T-helper 22 cell (primary cell): ENCODE measurements around the gene SLC22A1.
"Not testable (repeated sequence)": the region's sequence is repeated elsewhere in the genome, so short reads cannot be mapped to it uniquely, and the experiment has no call there.

Source experiments
- DNase-seq: peaks from one replicate; pipeline ENCODE4 v3.0.0-alpha.2; 2020; ENCODE audit warnings: low read depth

SLC22A1 gene

DNA sequence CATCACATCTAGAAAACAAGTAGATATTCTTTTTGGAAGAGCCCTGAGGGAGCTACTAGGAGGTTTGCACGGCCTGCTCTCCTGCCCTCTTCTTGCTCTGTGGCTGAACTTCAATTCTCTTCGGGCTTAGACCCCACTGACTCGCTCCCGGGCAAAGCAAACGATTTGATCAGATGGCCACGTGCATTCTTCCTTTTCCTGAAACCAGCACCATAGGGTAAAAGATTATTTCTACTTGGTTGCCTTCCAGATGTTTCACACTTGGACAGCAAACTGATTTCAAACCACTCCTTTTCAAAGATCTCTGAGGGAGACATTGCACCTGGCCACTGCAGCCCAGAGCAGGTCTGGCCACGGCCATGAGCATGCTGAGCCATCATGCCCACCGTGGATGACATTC is at the start of gene SLC22A1:
SLC22A1 (plus strand) TSS at position 258 of the 400 bp plus-strand sequence; CDS start at position 379, 121 bp downstream.
- DNase-seq: no peak

GRCh38 chr6:160073272-160073671 is 48.3 kb upstream of the SLC22A1 start:
- no peak for DNase-seq

DNA sequence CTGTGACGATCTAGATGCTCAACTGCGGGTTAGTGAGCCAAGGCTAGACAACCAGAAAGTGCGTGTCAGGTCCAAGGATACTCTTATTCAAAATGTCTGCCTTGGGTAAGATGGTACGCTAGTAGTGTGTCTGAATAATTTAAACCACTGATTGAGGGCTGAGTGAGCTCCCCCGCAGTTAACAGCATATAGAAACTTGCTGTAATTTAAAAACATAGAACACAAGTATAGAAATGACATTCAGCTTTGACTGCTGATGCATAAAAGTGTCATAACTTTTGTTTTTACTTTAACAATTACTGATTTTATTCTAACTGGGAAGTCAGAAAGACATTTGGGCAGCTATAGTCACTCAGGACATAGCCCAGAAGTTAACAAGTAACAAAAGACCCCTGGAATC is 45.6 kb upstream of the SLC22A1 start:
- DNase-seq: no peak

- DNase-seq: no peak
Observed at GRCh38 chr6:160077024-160077423, 44.6 kb upstream of the SLC22A1 start.

DNA sequence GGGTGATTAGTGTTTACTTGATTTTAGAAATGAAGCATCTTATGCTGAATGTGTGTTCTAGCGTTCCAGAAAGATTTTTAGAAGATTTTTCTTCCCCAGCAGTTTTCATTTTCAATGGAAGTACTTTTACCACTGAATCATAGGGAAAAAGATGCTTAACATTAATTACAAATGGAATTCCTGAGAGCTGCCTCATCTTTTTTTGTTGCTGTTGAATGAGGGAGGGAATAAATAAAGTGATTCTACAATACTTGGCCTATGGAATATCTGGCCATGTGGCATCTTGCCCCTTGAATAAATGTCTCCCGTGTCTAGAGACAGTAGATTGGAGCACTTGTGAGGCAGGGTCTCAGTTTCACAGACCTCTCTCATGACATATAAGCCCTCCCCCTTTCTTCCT is 44.1 kb upstream of the SLC22A1 start:
- no peak for DNase-seq

- DNase-seq: no peak
Observed at GRCh38 chr6:160078883-160079685, 42.5 kb upstream of the SLC22A1 start.

- no peak for DNase-seq
Observed at GRCh38 chr6:160079686-160080043, 42.0 kb upstream of the SLC22A1 start.

GRCh38 chr6:160080097-160080496 is 41.5 kb upstream of the SLC22A1 start:
- no peak for DNase-seq

DNA sequence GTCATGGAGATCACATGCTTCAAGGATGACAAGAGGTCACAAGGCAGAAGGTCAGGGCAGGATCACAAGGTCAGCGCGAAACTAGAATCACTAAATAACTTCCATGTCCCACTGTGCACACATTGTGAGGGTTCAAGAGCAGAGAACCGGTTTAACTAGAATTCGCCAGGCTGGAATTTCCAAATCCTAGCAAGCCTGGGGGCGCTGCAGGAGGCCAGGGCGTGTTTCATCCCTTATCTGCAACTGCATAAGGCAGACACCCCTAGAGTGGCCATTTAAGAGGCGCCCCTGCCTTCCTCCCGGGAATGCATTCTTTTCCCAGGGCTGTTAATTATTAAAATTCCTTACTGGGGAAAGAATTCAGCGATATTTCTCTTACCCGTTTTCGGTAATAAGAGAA is 40.2 kb upstream of the SLC22A1 start:
- no peak for DNase-seq

GRCh38 chr6:160082627-160083026 is 39.0 kb upstream of the SLC22A1 start:
- no peak for DNase-seq

DNA sequence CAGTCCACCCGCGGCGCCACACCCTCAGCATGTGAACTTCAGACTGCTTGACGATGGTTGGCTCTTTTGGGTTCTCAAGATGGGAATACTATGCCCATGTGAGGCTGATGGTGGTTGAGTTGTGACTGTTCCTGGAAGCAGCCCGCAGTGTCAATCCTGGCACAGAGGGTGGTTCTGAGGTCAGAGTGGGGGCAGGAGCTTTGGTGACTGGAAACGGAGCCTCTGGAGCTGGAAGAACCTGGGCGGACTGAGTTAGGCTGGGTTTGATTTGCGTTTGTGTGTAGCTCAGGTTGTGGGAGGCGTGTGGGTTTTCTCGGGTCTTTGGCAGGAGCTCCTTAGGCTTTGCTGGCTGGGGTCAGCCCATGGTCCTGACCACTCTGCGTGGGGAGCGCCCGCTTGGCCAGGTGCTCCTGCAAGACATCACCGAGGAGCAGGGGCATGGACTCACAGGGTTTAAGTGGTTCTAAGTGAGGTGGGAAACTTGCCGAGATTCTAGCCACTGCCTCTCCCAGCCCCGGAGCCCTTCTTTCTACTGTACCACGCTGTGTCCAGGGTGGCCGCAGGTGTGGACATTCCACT is 37.3 kb upstream of the SLC22A1 start:
- DNase-seq: no peak

GRCh38 chr6:160085226-160085625 is 36.4 kb upstream of the SLC22A1 start:
- DNase-seq: no peak

DNA sequence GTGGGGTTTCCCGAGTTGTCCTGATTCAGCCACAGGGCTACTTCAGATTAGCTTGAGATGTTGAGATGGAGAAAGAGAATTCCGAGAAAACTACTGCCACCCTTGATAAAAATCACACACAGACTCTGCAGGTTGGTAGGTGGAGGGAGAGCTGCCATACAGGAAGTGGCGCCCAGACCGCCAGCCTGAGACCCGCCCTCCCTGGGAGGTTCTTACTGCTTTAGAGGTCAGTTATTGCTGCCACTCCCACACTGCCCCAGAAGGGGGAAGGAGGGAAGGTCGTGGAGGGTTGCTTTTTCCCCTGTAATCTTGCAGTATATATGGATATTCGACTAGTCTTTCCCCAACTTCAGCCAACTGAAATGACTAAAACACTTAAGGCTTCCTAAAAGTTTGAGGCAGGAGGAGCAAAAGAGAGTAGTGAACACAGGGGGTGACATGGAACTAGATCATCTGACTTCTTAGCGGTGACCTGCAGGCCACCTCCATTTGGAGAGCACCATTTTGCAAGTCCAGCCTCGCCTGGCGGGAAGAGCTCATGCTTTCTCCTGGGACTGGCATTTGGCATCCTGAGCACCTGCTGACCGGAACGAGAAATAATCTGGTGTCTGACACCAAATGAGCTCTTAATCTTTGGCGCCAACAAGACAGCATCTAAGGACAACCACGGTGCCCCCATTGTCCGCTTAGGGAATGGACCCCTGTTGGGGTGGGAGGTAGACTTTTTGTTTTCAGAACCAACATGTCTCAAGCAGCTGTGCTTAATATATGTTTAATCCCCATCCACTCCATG is 35.7 kb upstream of the SLC22A1 start:
- DNase-seq: no peak

GRCh38 chr6:160086754-160087153 is 34.9 kb upstream of the SLC22A1 start:
- DNase-seq: no peak

DNA sequence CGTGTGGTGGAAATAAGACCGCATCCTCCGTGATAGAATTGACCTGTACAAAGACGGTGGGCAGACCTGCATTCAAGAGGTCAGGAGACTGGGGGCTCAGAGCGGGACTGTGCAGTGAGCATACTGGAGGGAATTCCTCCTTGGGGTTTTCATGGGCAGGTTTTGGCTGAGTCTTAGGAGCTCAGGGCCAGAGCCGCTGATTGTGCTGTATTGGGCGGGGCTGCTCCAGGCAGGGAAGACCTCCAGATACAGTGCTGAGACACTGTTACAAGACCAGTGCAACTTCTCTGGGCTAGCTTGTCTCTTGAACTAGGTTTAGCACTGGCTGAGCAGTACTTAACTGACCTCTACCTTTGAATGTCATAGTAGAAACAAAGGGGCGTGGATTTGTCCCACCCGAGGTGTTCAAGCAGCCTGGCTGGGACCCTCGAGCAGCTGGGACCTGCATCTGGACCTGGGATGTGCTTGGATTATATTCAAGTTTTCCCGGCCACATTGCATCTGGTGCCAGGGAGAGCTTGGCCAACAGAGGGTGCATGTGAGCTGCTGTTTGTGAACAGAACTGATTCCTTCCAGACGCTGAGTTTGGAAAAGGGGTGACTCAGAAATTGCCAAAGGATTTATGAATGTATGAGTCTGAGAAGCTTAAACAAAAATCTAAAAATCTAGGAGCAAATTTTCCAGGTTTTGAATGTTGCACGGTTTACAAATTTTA is 33.4 kb upstream of the SLC22A1 start:
- no peak for DNase-seq

GRCh38 chr6:160088784-160089533 is 32.7 kb upstream of the SLC22A1 start:
- DNase-seq: no peak

GRCh38 chr6:160089534-160089897 is 32.1 kb upstream of the SLC22A1 start:
- DNase-seq: no peak

DNA sequence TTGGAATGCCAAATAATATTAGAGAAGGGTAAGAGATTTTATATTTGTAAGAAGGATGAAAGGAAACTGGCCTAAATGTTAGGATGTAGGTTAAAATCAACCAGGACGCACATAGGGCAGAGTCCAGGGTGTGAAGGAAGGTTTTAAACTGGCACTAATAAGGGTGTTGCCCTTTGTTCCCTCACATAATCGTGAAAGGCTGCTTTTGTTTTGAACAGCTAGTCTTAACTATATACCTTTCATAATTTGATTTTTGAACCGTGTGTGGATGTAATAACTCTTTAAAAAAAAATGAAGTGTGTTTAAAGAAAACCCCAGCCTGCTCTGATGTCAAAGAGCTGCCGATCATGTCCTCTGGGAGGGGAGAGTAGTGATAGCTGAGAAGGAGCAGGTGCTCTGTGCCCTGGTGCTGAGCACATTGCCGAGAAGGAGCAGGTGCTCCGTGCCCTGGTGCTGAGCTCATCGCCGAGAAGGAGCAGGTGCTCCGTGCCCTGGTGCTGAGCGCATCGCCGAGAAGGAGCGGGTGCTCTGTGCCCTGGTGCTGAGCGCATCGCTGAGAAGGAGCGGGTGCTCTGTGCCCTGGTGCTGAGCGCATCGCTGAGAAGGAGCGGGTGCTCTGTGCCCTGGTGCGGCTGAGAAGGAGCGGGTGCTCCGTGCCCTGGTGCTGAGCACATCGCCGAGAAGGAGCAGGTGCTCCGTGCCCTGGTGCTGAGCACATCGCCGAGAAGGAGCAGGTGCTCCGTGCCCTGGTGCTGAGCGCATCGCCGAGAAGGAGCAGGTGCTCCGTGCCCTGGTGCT is 31.0 kb upstream of the SLC22A1 start:
- not testable (repeated sequence) for DNase-seq

DNA sequence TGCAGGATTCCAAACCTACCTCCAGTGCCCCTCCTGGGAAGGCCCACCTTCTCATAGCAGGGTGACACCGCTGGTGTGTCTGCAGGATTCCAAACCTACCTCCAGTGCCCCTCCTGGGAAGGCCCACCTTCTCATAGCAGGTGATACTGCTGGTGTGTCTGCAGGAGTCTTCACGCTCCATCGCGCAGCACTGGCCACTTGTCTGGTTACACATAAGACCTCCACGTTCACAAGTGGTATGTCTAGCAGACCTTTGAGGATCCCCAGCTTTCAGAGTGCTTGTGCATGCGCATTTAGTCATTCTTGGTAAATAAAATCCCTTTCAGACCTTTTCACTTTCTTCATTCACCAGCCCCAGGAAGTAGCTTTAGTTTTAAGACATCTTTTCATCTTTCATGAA is 29.4 kb upstream of the SLC22A1 start:
- not testable (repeated sequence) for DNase-seq

GRCh38 chr6:160092602-160093001 is 29.0 kb upstream of the SLC22A1 start:
- no peak for DNase-seq

- DNase-seq: no peak
Observed at GRCh38 chr6:160093061-160093460, 28.6 kb upstream of the SLC22A1 start.
